MM.1S (cell line): ENCODE results near the gene ELK3.
A peak's percentile ranks its signal among the peaks of the same experiment; 100 is the strongest.

Experiments used
- DNase-seq: peaks from one replicate; pipeline ENCODE4 v3.0.0-alpha.2; 2015
- H2AFZ ChIP-seq: fragments of 300-600 bp; sonication (generic); 2 replicates; pipeline ENCODE4 v1.6.0; 2016; ENCODE audit warnings: antibody characterized with exemption, low read length
- H3F3A ChIP-seq: fragments of 300-600 bp; sonication (generic); 2 replicates; pipeline ENCODE4 v1.6.1; 2016; ENCODE audit warnings: mild to moderate bottlenecking, antibody characterized with exemption, low read length, moderate library complexity, mixed read lengths; ENCODE audit not compliant: insufficient read depth
- H3K27ac ChIP-seq: fragments of 300-600 bp; sonication (generic); 2 replicates; pipeline ENCODE4 v1.5.1; 2016; ENCODE audit warnings: mild to moderate bottlenecking, low read length
- H3K27me3 ChIP-seq: fragments of 300-600 bp; sonication (generic); replicated peaks from 2 replicates; pipeline ENCODE4 v1.6.0; 2016; ENCODE audit warnings: low read length; ENCODE audit not compliant: insufficient read depth
- H3K36me3 ChIP-seq: fragments of 300-600 bp; sonication (generic); replicated peaks from 2 replicates; pipeline ENCODE4 v1.6.1; 2016; ENCODE audit warnings: mild to moderate bottlenecking, low read length, mixed read lengths; ENCODE audit not compliant: insufficient read depth
- H3K4me1 ChIP-seq: fragments of 300-600 bp; sonication (generic); 2 replicates; pipeline ENCODE4 v1.6.1; 2016; ENCODE audit warnings: low read length, mixed read lengths
- H3K4me2 ChIP-seq: fragments of 300-600 bp; sonication (generic); 2 replicates; pipeline ENCODE4 v1.6.0; 2016; ENCODE audit warnings: low read depth, low read length
- H3K4me3 ChIP-seq: fragments of 300-600 bp; sonication (generic); 2 replicates; pipeline ENCODE4 v1.5.1; 2016; ENCODE audit warnings: low read length, mixed read lengths
- H3K79me2 ChIP-seq: fragments of 300-600 bp; sonication (generic); 2 replicates; pipeline ENCODE4 v1.6.1; 2016; ENCODE audit warnings: mixed run types, low read length, mixed read lengths
- H3K9ac ChIP-seq: fragments of 300-600 bp; sonication (generic); 2 replicates; pipeline ENCODE4 v1.6.1; 2016; ENCODE audit warnings: low read length, mixed read lengths
- H3K9me2 ChIP-seq: fragments of 300-600 bp; sonication (generic); replicated peaks from 2 replicates; pipeline ENCODE4 v1.6.1; 2016; ENCODE audit warnings: mild to moderate bottlenecking, low read length, mixed read lengths; ENCODE audit not compliant: insufficient read depth
- H3K9me3 ChIP-seq: fragments of 300-600 bp; sonication (generic); replicated peaks from 2 replicates; pipeline ENCODE4 v1.6.1; 2016; ENCODE audit warnings: mild to moderate bottlenecking, low read length, mixed read lengths; ENCODE audit not compliant: insufficient read depth
- H4K20me1 ChIP-seq: fragments of 300-600 bp; sonication (generic); 2 replicates; pipeline ENCODE4 v1.6.1; 2016; ENCODE audit warnings: mild to moderate bottlenecking, low read length, moderate library complexity, mixed read lengths; ENCODE audit not compliant: insufficient read depth
- EZH2 ChIP-seq: fragments of 300-600 bp; sonication (generic); optimal IDR thresholded peaks from 2 replicates; pipeline ENCODE3; 2017; ENCODE audit warnings: low read depth, mild to moderate bottlenecking, antibody characterized with exemption, low read length, mixed read lengths
- EZH2phosphoT487 ChIP-seq: fragments of 300-600 bp; sonication (generic); IDR thresholded peaks from 2 replicates; pipeline ENCODE4 v1.6.1; 2018; ENCODE audit warnings: antibody characterized with exemption, low read length
- TF ChIP-seq, protein P1 (sequence below): fragments of 300-600 bp; sonication (generic); IDR thresholded peaks from 2 replicates; pipeline ENCODE4 v1.5.1; 2016; ENCODE audit warnings: antibody characterized with exemption, low read length, mixed read lengths

Gene ELK3

DNA sequence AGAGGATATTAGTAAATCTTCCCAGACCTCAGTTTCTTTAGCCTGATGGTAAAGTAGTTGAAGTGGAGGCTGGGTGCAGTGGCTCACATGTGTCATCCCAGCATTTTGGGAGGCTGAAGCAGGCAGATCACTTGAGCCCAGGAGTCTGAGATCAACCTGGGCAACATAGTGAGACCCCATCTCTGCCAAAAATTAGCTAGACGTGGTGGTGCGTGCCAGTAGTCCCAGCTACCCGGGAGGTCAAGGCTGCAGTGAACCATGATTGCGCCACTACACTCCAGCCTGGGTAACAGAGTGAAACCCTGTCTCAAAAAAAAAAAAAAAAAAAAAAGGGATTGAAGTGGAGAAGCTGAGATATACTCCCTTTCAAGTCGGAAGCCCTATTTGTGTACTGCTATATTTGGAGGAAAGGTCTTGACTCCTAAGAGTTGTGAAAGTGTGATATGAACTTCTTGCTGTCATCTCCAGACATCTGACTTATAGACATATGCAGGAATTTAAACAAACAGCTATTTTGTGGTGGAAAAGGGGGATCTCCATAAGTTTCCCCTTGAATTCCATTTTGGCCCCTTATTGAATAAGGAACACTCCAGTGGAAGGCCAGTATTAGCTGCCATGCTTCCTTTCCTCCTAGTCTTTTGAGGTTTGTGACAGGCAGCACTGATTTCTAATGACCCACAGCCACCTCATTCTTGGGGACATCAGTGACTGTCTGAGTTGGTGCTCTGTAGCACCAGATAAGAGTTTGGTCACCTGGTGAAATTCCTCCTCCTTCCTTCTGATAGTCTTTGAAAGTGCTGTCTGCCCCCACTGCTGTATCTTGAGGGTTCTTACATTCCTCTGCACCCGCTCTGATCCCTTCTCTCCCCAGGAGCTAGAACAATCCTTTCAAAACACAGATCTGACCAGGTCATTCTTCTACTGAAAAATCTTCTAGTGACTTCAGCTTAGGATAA lies 7.4 kb downstream of the ELK3 start:
- H3K4me3 ChIP-seq, result no peak overlapping the region
- peaks cover 100% of the 10 kb centered on the region for H3K79me2 ChIP-seq
- H3K9me2 ChIP-seq, result no peaks in the 10 kb centered on the region
- no peak for DNase-seq
- no peak overlapping the region for H2AFZ ChIP-seq
- no peaks in the 10 kb centered on the region for H3K27me3 ChIP-seq
- peaks cover 21% of the 10 kb centered on the region for H3F3A ChIP-seq
- TF ChIP-seq, protein P1, sequence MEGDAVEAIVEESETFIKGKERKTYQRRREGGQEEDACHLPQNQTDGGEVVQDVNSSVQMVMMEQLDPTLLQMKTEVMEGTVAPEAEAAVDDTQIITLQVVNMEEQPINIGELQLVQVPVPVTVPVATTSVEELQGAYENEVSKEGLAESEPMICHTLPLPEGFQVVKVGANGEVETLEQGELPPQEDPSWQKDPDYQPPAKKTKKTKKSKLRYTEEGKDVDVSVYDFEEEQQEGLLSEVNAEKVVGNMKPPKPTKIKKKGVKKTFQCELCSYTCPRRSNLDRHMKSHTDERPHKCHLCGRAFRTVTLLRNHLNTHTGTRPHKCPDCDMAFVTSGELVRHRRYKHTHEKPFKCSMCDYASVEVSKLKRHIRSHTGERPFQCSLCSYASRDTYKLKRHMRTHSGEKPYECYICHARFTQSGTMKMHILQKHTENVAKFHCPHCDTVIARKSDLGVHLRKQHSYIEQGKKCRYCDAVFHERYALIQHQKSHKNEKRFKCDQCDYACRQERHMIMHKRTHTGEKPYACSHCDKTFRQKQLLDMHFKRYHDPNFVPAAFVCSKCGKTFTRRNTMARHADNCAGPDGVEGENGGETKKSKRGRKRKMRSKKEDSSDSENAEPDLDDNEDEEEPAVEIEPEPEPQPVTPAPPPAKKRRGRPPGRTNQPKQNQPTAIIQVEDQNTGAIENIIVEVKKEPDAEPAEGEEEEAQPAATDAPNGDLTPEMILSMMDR, result no peak
- TF ChIP-seq EZH2phosphoT487 (no peak), EZH2 (no peak)
- no peaks in the 10 kb centered on the region; the same call in 1 of the 2 replicates for H3K36me3 ChIP-seq
- H4K20me1 ChIP-seq, result peaks cover 7% of the 10 kb centered on the region; the same call in 1 of the 2 replicates
- peak overlapping the region; percentile 37; the same call in 1 of the 2 replicates for H3K27ac ChIP-seq
- no peak overlapping the region for H3K9ac ChIP-seq
- no peaks in the 10 kb centered on the region for H3K9me3 ChIP-seq
- H3K4me2 ChIP-seq, result peak overlapping the region; percentile 14; the same call in 1 of the 2 replicates
- peaks cover 61% of the 10 kb centered on the region for H3K4me1 ChIP-seq

DNA sequence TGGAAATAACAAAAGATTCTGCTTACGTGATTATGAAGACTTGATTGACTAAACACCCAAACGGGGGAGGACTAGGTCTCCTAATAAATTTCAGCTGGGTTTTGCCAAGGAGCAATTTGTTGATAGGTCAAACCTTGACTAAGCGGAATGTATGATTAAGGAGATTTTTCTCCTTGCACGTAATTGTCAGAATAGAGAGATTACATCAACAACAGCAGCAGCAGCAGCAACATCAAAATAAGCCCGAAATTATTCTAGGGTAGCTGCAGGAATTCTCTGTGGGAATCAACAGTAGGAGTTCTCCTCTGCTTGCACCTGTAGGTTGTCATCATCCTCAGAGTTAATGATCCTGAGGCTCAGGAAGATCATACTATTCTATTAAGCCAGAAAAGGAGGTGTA lies 10.2 kb downstream of the ELK3 start:
- Histone ChIP-seq H3K79me2 (peaks cover 100% of the 10 kb centered on the region), H3K9ac (no peak overlapping the region), H3K4me2 (no peak overlapping the region), H3K9me3 (no peaks in the 10 kb centered on the region), H3K9me2 (no peaks in the 10 kb centered on the region), H3F3A (peaks cover 23% of the 10 kb centered on the region), H4K20me1 (peaks cover 12% of the 10 kb centered on the region), H3K27me3 (no peaks in the 10 kb centered on the region), H3K36me3 (no peaks in the 10 kb centered on the region; the same call in 1 of the 2 replicates), H3K4me3 (no peak overlapping the region), H3K27ac (no peak overlapping the region), H3K4me1 (peaks cover 57% of the 10 kb centered on the region), H2AFZ (no peak overlapping the region)
- TF ChIP-seq, protein P1, result no peak
- no peak for TF ChIP-seq EZH2
- TF ChIP-seq EZH2phosphoT487, result no peak
- no peak for DNase-seq

DNA sequence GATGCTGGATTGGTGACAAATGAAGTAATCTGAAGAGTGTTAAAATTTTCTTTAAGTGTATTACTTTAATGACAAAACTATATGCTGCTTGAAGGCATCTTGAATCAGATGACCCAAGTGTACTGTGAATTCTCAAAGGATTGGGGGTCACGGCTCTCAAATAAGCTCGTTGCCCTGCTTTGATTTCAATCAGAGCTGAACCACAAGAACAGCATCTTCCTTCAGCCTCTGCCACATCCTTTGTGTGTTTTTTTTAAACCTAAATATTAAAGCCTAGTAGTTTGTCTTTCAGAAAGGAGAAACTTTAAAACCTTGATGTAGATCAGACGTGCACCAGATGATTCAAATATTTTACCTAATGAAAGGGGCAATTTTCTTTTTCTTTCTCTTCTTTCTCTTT lies 11.7 kb downstream of the ELK3 start:
- no peak for TF ChIP-seq EZH2
- no peak for TF ChIP-seq EZH2phosphoT487
- TF ChIP-seq, protein P1, result no peak
- Histone ChIP-seq H3K27ac (no peak overlapping the region), H3K4me3 (no peak overlapping the region), H2AFZ (no peak overlapping the region), H3K4me1 (peaks cover 52% of the 10 kb centered on the region), H3K9ac (no peak overlapping the region), H3F3A (peaks cover 22% of the 10 kb centered on the region), H3K4me2 (no peak overlapping the region), H3K36me3 (no peaks in the 10 kb centered on the region; the same call in 1 of the 2 replicates), H3K9me2 (no peaks in the 10 kb centered on the region), H4K20me1 (peaks cover 12% of the 10 kb centered on the region), H3K27me3 (no peaks in the 10 kb centered on the region), H3K9me3 (no peaks in the 10 kb centered on the region), H3K79me2 (peaks cover 100% of the 10 kb centered on the region)
- DNase-seq, result no peak
